B cell (primary cell): ENCODE results near the gene SAMD3. TPM values are rescaled to one million over a fixed set of nuclear protein-coding genes. Genes with fewer than 3 reads are reported as not detected.

Source experiments
- ATAC-seq: fragments of 200-7000 bp; cut with Tn5 transposase; one replicate; pipeline ENCODE4 v1.10.0; 2021; ENCODE audit warnings: low read depth, mild to moderate bottlenecking, moderate number of reproducible peaks, moderate library complexity
- CTCF ChIA-PET: fragments of 350-600 bp; sonication (Branson Sonifier 250); formaldehyde crosslinking; loops from one replicate; lab custom pipeline; 2021; ENCODE audit warnings: antibody characterized with exemption, inconsistent platforms; lab: Charles Lee
- POLR2A ChIA-PET: fragments of 350-600 bp; sonication (Branson Sonifier 250); formaldehyde crosslinking; loops from one replicate; lab custom pipeline; 2021; ENCODE audit warnings: antibody characterized with exemption; lab: Charles Lee
- DNase-seq: peaks from one replicate; pipeline ENCODE4 v3.0.0; 2013
- H2AFZ ChIP-seq: 2 replicates; pipeline ENCODE4 v1.6.1; 2012; ENCODE audit warnings: mild to moderate bottlenecking, low read depth, low read length; ENCODE audit not compliant: insufficient read depth, poor library complexity, severe bottlenecking
- H3K27ac ChIP-seq, 2 donors: 1 replicate in 1 of 2; 2 replicates in 1 of 2; pipeline ENCODE4 v1.5.1; 2012 to 2013; ENCODE audit warnings: low read length in 2 of 2, mild to moderate bottlenecking in 2 of 2, moderate library complexity in 1 of 2
- H3K27me3 ChIP-seq, 4 experiments: fragments of 200-600 bp in 1 of 4; sonication (generic) in 1 of 4; replicated peaks in 1 of 4; 1 replicate in 2 of 4; 2 replicates in 2 of 4; pipeline versions ENCODE4 v1.6.1 to v1.7.0; 2013 to 2016; ENCODE audit warnings: low read length in 3 of 4, mild to moderate bottlenecking in 2 of 4, mixed read lengths in 1 of 4, moderate library complexity in 1 of 4; ENCODE audit not compliant: insufficient read depth in 4 of 4, control insufficient read depth in 3 of 4; ENCODE audit errors: control extremely low read depth in 1 of 4
- H3K36me3 ChIP-seq, 2 experiments: replicated peaks in 1 of 2; 1 replicate in 1 of 2; 2 replicates in 1 of 2; pipeline versions ENCODE4 v1.6.1 to v1.7.1; 2013; ENCODE audit warnings: low read length in 1 of 2; ENCODE audit not compliant: insufficient read depth in 2 of 2, control insufficient read depth in 1 of 2; ENCODE audit errors: control extremely low read depth in 1 of 2, extremely low read depth in 1 of 2
- H3K4me1 ChIP-seq, 2 donors: fragments of 200-600 bp in 1 of 2; sonication (generic) in 1 of 2; 1 replicate in 1 of 2; 2 replicates in 1 of 2; pipeline versions ENCODE4 v1.5.1 to v1.6.1; 2013 to 2017; ENCODE audit warnings: low read length in 2 of 2; ENCODE audit not compliant: control insufficient read depth in 2 of 2, insufficient read depth in 2 of 2
- H3K4me2 ChIP-seq: replicated peaks from 2 replicates; pipeline ENCODE3; 2012; ENCODE audit warnings: mild to moderate bottlenecking, low read depth, low read length; ENCODE audit not compliant: poor library complexity, severe bottlenecking
- H3K4me3 ChIP-seq, 5 experiments: fragments of 200-600 bp in 1 of 5; sonication (generic) in 1 of 5; 1 replicate in 3 of 5; 2 replicates in 2 of 5; pipeline versions ENCODE4 v1.5.1 to v1.7.0; 2011 to 2016; ENCODE audit warnings: low read length in 4 of 5, mild to moderate bottlenecking in 4 of 5, low read depth in 2 of 5, control low read depth in 1 of 5, moderate library complexity in 1 of 5; ENCODE audit not compliant: insufficient read depth in 1 of 5; ENCODE audit errors: control extremely low read depth in 1 of 5, extremely low read depth in 1 of 5
- H3K79me2 ChIP-seq: fragments of 200-600 bp; sonication (generic); one replicate; pipeline ENCODE4 v1.6.0; 2016; ENCODE audit warnings: low read length; ENCODE audit not compliant: control insufficient read depth, insufficient read depth
- H3K9ac ChIP-seq: fragments of 200-600 bp; sonication (generic); 2 replicates; pipeline ENCODE4 v1.6.1; 2017; ENCODE audit warnings: mild to moderate bottlenecking, low read length, moderate library complexity
- H3K9me3 ChIP-seq, 3 donors: one replicate each; pipeline versions ENCODE4 v1.6.1 to v1.7.1; 2013; ENCODE audit warnings: low read length in 2 of 3; ENCODE audit not compliant: control insufficient read depth in 2 of 3, insufficient read depth in 1 of 3; ENCODE audit errors: control extremely low read depth in 1 of 3
- H4K20me1 ChIP-seq: 2 replicates; pipeline ENCODE4 v1.6.0; 2012; ENCODE audit warnings: mild to moderate bottlenecking, low read length; ENCODE audit not compliant: insufficient read depth, control insufficient read depth, poor library complexity, severe bottlenecking
- H3K27ac Mint-ChIP-seq: one replicate; pipeline ENCODE4 v1.8.0; 2021; ENCODE audit warnings: mixed read lengths
- H3K27me3 Mint-ChIP-seq: one replicate; pipeline ENCODE4 v1.8.0; 2021; ENCODE audit warnings: mixed read lengths
- H3K4me1 Mint-ChIP-seq: one replicate; pipeline ENCODE4 v1.8.0; 2021; ENCODE audit warnings: mixed read lengths
- H3K4me3 Mint-ChIP-seq: one replicate; pipeline ENCODE4 v1.8.0; 2021; ENCODE audit warnings: mixed read lengths
- H3K9me3 Mint-ChIP-seq: one replicate; pipeline ENCODE4 v1.8.0; 2022; ENCODE audit warnings: mixed read lengths; ENCODE audit not compliant: insufficient read depth
- CTCF ChIP-seq: fragments of 200-600 bp; IDR thresholded peaks from one replicate; pipeline ENCODE4 v1.8.0; 2022; ENCODE audit warnings: antibody characterized with exemption, mild to moderate bottlenecking
- EZH2 ChIP-seq: IDR thresholded peaks from 2 replicates; pipeline ENCODE4 v1.6.1; 2012; ENCODE audit warnings: borderline replicate concordance, low read depth, mild to moderate bottlenecking, moderate library complexity, low read length; ENCODE audit not compliant: insufficient read depth, poor library complexity, severe bottlenecking
- WGBS: methylation state at CpG from one replicate; pipeline ENCODE4 v1.1.5; 2013; ENCODE audit warnings: missing lambda C conversion rate; ENCODE audit not compliant: insufficient coverage; 5-methylcytosine and 5-hydroxymethylcytosine counted together
- intact Hi-C: fragments of 100-400 bp; cut with micrococcal nuclease; formaldehyde crosslinking; loops from one replicate; pipeline ENCODE4 v1.10.0; 2022
- polyA plus RNA-seq: library from polyadenylated mRNA; depleted of rRNA; stranded (reverse); fragments of >200 nt; gene quantifications from 2 replicates; pipeline ENCODE4 v1.2.3, GENCODE V29; 2012
- total RNA-seq, 2 donors: library from RNA; stranded (reverse); fragments of 120-200 nt in 1 of 2; gene quantifications; 1 replicate in 1 of 2; 2 replicates in 1 of 2; pipeline versions ENCODE4 v1.2.3 to v1.2.4, GENCODE V29; 2013 to 2022

Gene SAMD3
- total and polyA plus RNA-seq, 2 donors (not counting 1 experiment from before 2014, with no cell fraction given): 0.57 to 3.8 TPM

- intact Hi-C loops: loop anchor here (5.0 kb wide), 1 partner anchor 42 kb away; no protein-coding TSS in a partner anchor
- TF ChIP-seq CTCF (no peak), EZH2 (no peak)
- POLR2A ChIA-PET: no interaction called here
- H3K9me3 ChIP-seq: no peaks in the 10 kb centered on the region
- H3K9ac ChIP-seq: no peak overlapping the region
- Mint-ChIP-seq H3K4me1 (peaks cover 12% of the 10 kb centered on the region), H3K27me3 (no peaks in the 10 kb centered on the region), H3K9me3 (no peaks in the 10 kb centered on the region), H3K4me3 (no peak overlapping the region), H3K27ac (no peak overlapping the region)
- H3K27me3 ChIP-seq: no peaks in the 10 kb centered on the region
- no peak overlapping the region for H2AFZ ChIP-seq
- DNase-seq (no peak), ATAC-seq (no peak)
- no peaks in the 10 kb centered on the region for H4K20me1 ChIP-seq
- H3K36me3 ChIP-seq: no peaks in the 10 kb centered on the region
- WGBS: 100% methylated on average over 5 of the region's 8 CpGs
- CTCF ChIA-PET: no interaction called here
- H3K79me2 ChIP-seq: no peaks in the 10 kb centered on the region
- H3K4me1 ChIP-seq: peaks cover 10 to 12% of the 10 kb centered on the region in 2 donors
- no peak overlapping the region for H3K4me2 ChIP-seq
- H3K27ac ChIP-seq: no peak overlapping the region
- H3K4me3 ChIP-seq: no peak overlapping the region
Observed at GRCh38 chr6:130189531-130190397, 33.0 kb downstream of the SAMD3 start.
